Measurements from ENCODE around the gene CHRD. TPM values are rescaled to one million over a fixed set of nuclear protein-coding genes. Genes with fewer than 3 reads are reported as not detected.

Gene CHRD
- total RNA-seq, 4 donors from 2014 or later: 29.1 to 44.6 (median 34.3) TPM

DNA sequence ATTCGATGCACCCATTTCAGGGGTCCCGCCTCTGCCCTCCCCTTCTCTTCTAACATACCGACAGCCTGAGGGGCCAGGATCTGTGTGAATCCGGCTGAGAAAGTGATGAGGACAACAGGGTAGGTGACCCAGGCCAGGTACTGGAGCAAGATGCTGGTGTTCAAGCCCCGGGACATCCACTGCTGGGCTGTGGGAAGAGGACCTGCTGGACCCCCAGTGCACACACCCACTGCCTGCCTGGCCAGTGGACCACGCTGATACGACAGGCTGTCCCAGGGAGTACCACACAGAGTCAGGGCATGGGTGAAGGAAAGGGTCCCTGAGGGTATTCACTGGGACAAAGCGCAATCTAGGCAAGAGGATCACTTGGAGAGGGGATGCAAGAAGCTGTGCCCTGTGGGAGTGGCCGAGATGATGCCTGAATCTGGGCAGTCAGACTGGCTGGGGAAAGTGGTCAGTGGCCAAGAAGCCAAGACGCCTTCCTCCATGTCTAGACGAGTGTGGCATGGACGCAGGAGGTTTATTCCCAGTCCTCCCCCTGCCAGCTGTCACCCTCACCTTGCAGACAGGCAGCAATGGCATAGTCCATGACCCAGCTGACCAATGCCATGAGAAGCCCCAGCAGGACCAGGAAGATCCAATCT, 21.6 kb upstream of the CHRD start:
- WGBS, 2 donors: 85 to 93% methylated on average over 12 of the region's 12 CpGs
- no peaks in the 10 kb centered on the region for H3K27me3 ChIP-seq
- no peak for DNase-seq (ENCODE audit: low spot score in 2 of 2)
- TF ChIP-seq EP300 (IDR thresholded peaks at IDR 0.05): no peak
- TF ChIP-seq, protein P1, sequence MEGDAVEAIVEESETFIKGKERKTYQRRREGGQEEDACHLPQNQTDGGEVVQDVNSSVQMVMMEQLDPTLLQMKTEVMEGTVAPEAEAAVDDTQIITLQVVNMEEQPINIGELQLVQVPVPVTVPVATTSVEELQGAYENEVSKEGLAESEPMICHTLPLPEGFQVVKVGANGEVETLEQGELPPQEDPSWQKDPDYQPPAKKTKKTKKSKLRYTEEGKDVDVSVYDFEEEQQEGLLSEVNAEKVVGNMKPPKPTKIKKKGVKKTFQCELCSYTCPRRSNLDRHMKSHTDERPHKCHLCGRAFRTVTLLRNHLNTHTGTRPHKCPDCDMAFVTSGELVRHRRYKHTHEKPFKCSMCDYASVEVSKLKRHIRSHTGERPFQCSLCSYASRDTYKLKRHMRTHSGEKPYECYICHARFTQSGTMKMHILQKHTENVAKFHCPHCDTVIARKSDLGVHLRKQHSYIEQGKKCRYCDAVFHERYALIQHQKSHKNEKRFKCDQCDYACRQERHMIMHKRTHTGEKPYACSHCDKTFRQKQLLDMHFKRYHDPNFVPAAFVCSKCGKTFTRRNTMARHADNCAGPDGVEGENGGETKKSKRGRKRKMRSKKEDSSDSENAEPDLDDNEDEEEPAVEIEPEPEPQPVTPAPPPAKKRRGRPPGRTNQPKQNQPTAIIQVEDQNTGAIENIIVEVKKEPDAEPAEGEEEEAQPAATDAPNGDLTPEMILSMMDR (IDR thresholded peaks at IDR 0.05): no peak
- no peak for TF ChIP-seq POLR2A (IDR thresholded peaks at IDR 0.05)
- H3K4me3 ChIP-seq: peak overlapping the region in 1 of 4 donors; percentile 65
- no peaks in the 10 kb centered on the region for H3K9me3 ChIP-seq
- H3K27ac ChIP-seq: peak overlapping the region in 2 of 4 donors; percentile 92 to 100
- peaks cover 0 to 53% (median 0%) of the 10 kb centered on the region in 3 donors for H3K36me3 ChIP-seq
- peaks cover 0 to 60% (median 16%) of the 10 kb centered on the region in 4 donors for H3K4me1 ChIP-seq

DNA sequence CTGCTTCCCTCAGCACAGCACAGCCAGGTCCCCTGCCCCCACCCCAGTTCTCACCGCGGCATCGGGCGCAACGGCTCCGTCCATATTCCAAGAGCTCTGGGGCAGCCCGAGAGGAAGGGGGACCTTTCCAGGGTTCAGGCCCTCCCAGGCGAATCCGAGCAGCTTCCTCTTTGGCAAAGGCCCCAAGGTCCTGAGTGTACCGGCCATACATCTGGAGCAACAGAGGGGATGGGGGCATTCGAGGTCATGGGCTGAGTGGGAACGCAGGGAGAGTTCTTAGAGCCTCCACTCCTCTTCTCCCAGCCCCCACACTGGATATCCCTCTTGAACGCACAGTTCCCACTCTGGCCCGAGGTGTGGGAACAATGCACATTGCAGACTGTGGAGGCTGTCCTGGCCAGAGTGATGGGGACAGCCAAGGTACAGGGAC, 20.9 kb upstream of the CHRD start:
- WGBS, 2 donors: 52 to 54% methylated on average over 14 of the region's 14 CpGs
- Histone ChIP-seq H3K27ac (peak overlapping the region in 3 of 4 donors; percentile 21 to 100 (median 92)), H3K4me3 (peak overlapping the region in 1 of 4 donors; percentile 65), H3K9me3 (no peaks in the 10 kb centered on the region), H3K4me1 (peaks cover 0 to 66% (median 21%) of the 10 kb centered on the region in 4 donors), H3K27me3 (no peaks in the 10 kb centered on the region), H3K36me3 (peaks cover 0 to 46% (median 0%) of the 10 kb centered on the region in 3 donors)
- TF ChIP-seq, protein P1 (IDR thresholded peaks at IDR 0.05): no peak
- TF ChIP-seq EP300 (IDR thresholded peaks at IDR 0.05) (peak in 1 of 2 donors; percentile 54), POLR2A (IDR thresholded peaks at IDR 0.05) (no peak)
- no peak for DNase-seq (ENCODE audit: low spot score in 2 of 2)

DNA sequence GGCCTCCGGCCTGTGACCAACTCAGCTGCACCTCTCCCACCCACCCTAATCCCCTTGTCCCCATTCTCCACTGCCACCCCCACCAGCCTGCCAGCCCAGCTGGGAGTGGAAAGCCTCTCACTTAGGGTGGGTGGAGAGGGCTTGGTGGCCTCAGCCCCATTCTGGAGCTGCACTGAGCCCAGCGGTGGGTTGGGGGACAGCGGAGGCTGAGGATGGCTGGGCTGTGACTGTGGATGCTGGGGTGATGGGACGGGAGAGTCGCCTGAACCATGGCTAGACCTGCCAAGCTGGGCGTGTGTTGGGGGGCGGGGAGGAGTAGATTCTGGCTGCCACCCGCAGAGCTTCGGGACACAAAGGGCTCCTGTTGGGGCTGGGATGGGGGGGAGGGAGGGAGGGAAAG, 20.2 kb upstream of the CHRD start:
- H3K4me3 ChIP-seq: peak overlapping the region; percentile 65 to 98 (median 93)
- peak overlapping the region; percentile 57 to 100 (median 94) for H3K27ac ChIP-seq
- no peak for TF ChIP-seq POLR2A (IDR thresholded peaks at IDR 0.05)
- TF ChIP-seq EP300 (IDR thresholded peaks at IDR 0.05): no peak
- TF ChIP-seq, protein P1 (IDR thresholded peaks at IDR 0.05): no peak
- H3K4me1 ChIP-seq: peaks cover 0 to 69% (median 25%) of the 10 kb centered on the region in 4 donors
- H3K27me3 ChIP-seq: no peaks in the 10 kb centered on the region
- H3K9me3 ChIP-seq: no peaks in the 10 kb centered on the region
- H3K36me3 ChIP-seq: peaks cover 0 to 44% (median 0%) of the 10 kb centered on the region in 3 donors
- no peak for DNase-seq (ENCODE audit: low spot score in 2 of 2)
- WGBS, 2 donors: 38 to 50% methylated on average over 8 to 9 of the region's 9 CpGs

- Histone ChIP-seq H3K36me3 (peaks cover 0 to 44% (median 0%) of the 10 kb centered on the region in 3 donors), H3K4me1 (peaks cover 0 to 67% (median 27%) of the 10 kb centered on the region in 4 donors), H3K9me3 (no peaks in the 10 kb centered on the region), H3K27ac (peak overlapping the region; percentile 92 to 100 (median 98)), H3K4me3 (peak overlapping the region; percentile 65 to 98 (median 93)), H3K27me3 (no peaks in the 10 kb centered on the region)
- 40 to 43% methylated on average over 12 of the region's 12 CpGs for whole genome bisulfite sequencing, 2 donors
- DNase-seq (ENCODE audit: low spot score in 2 of 2): no peak
- TF ChIP-seq, protein P1 (IDR thresholded peaks at IDR 0.05): no peak
- TF ChIP-seq POLR2A (IDR thresholded peaks at IDR 0.05): no peak
- TF ChIP-seq EP300 (IDR thresholded peaks at IDR 0.05): no peak
Observed at GRCh38 chr3:184360070-184360928, 19.6 kb upstream of the CHRD start.

Measured in tibial nerve (tissue), 4 donors.